Ishikawa (cell line): Measurements from ENCODE around the gene TMEM108.

Experiments used
- CEBPB ChIP-seq: IDR thresholded peaks from 2 replicates; pipeline ENCODE4 v1.6.1; 2012
- EP300 ChIP-seq: IDR thresholded peaks from 2 replicates; pipeline ENCODE4 v1.6.1; 2012; ENCODE audit warnings: borderline replicate concordance
- TAF1 ChIP-seq: IDR thresholded peaks from 2 replicates; pipeline ENCODE4 v1.6.1; 2012; ENCODE audit warnings: low read depth, mild to moderate bottlenecking
- TF ChIP-seq, protein P1 (sequence below): IDR thresholded peaks from 2 replicates; pipeline ENCODE4 v1.6.1; 2012

DNA sequence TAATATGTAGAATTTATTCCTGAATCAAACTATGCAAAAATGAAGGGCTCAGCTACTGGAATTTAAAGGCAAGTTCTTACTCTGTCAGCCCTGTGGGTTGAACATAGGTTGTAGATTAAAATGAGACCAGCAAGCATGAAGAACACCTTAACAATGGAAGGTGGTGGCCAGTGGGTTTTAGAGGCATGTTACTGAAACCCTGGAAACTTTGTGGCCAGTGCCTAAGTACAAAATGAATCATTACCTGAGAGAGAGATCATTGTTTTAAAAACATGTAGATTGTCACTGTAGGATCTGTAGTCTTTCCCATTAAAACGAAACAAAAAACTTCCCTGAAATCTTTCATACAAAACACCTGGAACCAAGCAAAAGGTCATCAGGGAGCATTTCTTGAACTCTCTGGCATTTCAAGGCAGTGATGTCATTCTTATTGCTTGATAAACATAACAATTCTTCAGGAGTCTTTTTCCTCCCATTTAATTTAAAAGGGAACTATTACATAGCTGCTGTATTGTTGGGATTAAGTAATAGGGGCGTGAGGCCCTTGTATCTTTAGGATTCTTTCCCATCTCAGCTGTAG lies 51.8 kb downstream of the TMEM108 start:
- TF ChIP-seq EP300 (no peak), TAF1 (no peak), CEBPB (no peak)
- TF ChIP-seq, protein P1, sequence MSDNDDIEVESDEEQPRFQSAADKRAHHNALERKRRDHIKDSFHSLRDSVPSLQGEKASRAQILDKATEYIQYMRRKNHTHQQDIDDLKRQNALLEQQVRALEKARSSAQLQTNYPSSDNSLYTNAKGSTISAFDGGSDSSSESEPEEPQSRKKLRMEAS, result no peak
